GM18502 (cell line): ENCODE results near the gene STARD8.
"Not testable (repeated sequence)": the region's sequence is repeated elsewhere in the genome, so short reads cannot be mapped to it uniquely, and the experiment has no call there.

Experiments used
- ATAC-seq: cut with Tn5 transposase; IDR thresholded peaks from one replicate; pipeline ENCODE4 v1.9.1; 2021; ENCODE audit warnings: mild to moderate bottlenecking; ENCODE audit not compliant: unreplicated experiment, poor library complexity

STARD8 gene

DNA sequence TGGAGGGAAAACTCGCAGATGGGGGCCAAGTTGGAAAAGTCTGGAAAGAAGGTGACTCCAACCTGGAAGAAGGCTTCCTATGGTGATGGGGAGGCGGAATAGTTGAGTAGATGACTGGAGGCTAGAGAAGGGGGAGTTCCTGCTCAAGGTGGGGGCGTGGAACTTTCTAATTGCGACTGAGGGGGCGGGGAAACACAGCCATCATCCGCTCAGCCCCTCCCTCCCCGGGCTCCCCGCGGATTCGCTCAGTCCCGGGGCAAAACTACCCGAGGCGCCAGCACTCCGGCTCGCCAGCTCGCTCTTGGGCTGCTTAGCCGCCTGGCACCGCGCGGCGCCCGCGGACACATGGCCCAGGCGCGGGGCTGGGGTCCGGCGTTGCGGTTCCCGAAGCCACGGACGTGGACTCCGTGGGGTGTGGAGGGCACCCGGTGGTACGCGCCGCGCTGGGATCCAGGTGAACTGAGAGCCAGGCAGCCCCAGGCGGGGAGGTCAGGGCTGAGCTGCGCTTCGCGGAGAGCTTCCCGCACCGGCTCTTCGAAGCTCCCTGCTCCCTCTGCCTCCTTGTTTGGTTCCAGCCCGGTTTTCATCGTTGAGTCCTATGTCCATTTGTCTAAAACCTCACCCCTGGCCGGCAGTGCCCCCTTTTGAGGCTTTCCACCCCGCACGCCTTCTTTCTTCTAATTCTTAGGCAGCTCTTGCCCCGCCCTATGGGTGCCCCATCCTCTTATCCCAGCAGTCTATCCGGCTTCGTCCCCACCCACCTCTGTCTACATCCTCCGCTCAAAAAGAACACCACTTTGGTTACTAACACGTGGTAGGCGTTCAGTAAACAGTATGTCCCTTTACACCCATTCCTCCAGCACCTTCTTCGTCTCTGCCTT lies 38.9 kb downstream of the STARD8 start:
- no peak for ATAC-seq

DNA sequence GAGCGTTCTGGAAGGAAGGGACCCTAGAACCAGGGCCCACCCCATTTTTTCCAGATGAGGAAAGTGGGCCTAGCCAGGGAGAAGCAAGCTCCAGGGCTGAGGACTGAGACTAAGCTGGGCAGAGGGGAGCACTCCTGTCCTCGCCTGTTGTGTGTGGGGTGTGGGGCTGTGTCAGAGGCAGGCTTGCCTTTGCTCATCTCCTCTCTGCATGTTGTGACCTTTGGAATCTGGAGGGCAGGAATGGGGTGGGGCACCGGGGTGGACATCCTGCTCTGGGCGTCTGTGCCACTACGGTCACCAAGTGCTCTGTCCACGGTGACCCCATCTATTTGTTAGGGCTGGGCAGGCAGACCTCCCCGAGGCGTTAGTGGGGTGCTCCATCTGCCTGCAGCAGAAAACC lies 41.5 kb downstream of the STARD8 start:
- not testable (repeated sequence) for ATAC-seq

DNA sequence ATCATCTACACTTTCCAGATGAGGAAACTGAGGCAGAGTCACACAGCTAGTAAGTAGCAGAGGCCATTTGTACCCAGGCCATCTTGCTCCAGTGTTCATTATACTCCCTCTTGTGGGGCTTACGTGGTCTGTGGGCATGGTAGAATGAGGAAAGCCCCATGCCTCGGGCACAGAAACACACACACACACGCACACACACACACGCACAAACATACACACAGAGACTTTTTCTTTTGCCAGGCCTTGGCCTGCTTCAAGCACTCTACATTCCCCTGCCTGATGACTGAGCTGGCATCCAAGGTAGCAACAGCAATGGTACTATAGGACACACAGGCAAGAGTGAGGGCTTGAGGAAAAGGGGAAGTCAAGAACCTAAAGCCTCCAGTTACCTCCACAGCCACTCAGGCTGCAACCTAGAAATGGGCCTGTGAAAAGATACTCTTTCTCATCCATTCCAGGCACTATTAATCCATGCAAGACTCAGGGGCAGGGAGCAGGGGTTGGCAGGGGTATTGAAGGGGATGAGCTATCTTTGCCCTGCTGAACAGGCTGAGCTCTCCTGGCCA lies 43.6 kb downstream of the STARD8 start:
- no peak for ATAC-seq

DNA sequence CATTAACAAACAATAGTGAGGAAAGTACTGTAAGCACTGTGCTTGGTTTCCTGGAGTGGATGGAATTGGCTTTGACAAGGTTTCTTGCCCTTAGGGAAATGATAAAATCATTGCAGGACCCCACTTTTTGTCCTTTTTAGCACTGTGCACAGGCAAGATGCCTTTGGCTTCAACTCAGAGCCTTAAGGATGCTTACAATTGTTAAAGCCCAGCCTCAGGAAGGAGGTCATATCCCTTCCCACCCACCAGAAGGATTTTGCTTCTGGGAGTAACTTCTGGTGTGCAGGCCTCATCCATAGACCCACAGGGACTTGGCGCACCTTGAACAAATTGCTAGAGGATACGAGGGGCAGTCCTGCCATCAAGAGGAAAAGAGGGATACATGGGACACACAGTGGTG lies 44.5 kb downstream of the STARD8 start:
- ATAC-seq: no peak

DNA sequence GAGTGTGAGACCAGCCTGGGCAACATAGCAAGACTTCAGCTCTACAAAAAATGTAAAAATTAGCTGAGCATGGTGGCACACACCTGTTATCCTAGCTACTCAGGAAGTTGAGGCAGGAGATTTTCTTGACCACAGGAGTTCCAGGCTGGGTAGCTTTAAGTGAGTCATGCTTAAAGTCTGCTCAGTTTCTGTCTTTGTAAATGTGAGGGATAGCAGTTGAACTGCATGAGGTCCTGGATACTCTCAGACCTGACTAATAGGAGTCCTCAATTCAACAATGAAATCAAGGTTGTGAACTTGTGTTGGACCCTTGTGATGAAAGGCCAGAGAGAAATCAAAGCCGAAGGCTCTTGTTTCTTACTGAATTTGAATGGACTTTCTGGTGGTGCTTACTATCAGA lies 45.2 kb downstream of the STARD8 start:
- no peak for ATAC-seq

DNA sequence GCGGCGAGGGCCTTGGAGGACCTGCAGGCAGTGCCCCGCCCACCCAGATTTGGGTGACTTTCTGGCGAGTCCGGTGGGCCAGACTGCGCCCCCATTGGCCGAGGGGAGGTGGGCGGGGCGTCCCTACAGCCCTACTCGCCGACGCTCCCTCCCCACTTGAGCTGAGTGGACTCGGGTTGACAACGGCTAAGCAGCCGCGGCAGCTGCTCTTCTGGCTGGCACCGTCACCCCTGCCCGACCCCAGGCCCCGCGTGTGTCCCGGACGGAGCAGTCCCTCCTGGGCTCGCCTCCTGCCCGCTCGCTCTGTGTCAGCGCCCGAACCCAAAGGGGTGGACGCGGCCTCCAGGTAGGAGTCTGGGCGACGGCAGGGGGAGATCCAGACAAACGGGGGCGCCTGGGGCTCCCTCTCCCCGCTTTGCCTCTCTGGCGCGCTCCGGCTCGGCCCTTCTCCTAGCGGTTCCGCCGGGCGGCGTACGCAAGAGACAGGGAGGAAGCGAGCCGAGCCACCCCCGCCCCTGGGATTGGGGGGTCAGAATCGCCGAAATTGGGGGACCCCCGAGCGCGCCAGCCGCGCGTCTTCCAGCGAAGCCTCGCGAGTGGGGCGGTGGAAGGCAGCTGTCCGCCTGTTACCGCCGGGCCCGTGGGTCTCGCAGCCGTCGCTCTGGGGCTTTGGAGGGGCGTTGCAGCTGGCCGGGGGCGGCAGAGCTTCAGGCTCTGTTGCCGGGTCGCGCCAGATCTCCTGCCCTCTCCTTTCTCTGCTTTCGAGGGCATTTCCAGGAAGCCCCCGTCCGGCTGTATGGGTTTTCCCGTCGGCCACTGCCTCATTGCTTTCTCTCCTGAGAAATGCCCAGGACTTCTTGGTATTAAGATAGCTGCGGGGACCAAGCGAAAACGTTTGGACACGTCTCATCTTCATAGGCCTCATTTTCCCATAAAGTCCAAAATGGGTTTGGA lies 46.3 kb downstream of the STARD8 start:
- peak; percentile 58 for ATAC-seq

DNA sequence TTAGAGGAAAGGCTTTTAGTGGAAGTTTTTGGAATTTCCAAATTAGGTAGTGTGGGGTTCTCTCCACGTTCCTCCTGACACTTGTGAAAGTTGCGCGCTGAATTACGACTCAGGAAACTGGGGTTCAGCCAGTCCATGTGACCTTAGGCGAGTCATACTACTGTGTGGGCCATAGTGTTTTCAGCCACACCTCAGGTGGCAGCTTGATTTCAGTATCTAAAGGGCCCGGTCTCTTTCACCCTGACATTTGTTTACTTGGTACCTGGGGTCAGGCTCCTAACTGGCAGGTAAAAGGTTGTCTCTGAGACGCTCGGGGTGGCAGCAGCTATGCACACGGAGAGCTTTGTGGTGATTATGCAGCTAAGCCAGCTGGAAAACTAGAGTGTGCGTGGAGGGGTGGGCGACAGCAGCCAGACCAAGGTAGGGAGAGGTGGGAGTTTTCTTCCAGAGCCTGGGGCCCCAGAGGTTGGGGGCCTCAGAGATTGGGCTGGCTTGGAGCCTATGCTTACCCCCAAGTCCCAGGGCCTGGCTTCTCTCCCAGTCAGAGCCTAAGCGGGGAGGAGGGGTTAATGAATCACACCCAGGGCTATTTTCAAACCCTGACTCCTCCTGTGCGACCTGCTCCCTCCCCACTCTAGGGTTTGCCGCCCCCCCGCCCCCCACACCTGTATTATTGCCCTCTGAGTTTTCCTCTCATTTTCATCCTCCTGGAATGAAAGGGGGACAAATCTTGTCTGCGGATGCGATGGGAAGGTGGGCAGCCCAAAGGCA lies 47.2 kb downstream of the STARD8 start:
- peak; percentile 39 for ATAC-seq

DNA sequence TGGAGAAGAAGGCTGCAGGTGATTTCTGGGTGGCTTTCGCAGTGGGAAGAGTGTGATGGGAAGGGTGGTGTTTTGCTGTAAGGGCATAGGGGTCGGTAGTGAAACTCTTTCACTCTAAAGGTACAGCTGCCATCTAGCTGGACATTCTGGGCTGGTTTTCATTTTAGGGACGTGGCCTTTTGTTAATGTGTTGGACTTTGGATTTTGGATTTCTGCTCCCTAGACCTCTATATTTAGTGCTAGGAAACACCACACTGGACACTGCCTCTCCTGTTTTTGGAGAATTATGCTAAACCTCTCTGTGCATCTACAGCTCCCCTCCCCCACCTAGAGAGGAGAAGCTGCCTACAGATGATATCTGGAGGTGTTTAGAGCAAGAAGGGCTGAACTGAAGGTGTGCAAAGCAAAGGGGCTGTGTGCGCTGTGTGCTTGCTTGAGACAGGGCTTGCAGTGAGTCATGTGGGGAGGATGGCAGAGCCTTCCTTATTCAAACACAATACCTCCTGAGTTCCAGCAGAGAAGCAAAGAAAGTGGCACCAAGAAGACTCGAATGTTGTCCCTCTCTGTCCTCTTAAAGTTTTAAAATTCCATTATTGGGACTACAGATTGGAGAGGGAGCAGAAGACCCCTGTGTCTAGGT lies 47.9 kb downstream of the STARD8 start:
- no peak for ATAC-seq

DNA sequence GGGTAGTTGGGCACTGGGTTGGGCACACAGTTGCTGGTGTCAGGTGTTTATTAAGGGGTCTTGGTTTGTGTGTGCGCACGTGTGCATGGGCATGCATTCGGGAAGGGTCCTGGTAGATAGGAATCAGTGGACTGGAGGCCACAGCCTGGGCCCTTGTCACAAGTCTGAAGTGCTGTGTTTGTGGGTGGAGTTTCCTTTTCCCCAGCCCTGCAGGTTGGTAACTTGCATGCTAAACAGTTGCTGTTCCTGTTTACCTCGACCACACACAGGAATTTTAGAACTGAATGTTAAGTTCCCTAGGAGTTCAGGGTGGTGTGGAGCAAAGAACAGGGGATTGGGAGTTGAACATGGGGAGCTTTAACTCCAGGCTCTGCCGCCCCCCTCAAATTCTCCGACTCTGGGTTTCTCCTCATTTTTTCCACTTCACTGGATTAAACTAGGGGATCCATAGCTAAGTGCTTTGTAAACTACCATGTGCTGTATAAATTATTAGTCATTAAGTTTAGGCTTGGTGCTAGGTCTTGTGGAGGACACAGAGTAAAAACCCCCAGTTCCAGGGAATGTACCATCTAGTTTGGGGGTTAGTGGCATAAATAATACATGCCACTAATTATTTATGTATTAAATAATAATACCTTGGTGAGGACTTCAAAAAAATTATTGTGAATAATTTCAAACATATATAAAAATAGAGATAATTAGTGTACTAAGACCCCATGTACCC lies 49.0 kb downstream of the STARD8 start:
- no peak for ATAC-seq

DNA sequence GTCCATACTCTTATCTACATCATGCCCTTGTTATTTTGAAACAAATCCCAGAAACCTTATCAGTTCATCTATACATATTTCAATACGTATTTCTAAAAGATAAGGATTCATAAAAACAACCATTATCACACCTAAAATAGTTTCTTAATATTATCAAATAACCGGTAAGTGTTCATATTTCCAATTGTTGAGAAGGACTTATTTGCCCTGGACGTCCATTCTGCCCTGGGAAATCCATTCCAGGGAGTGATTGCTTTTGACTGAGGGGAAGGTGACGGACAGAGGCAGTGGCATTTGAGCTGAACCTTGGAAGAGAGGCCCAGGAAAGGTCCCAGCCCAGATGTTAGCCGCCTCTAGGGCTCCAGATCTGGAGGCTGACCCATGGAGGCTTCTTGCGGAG lies 49.6 kb downstream of the STARD8 start:
- ATAC-seq: no peak

DNA sequence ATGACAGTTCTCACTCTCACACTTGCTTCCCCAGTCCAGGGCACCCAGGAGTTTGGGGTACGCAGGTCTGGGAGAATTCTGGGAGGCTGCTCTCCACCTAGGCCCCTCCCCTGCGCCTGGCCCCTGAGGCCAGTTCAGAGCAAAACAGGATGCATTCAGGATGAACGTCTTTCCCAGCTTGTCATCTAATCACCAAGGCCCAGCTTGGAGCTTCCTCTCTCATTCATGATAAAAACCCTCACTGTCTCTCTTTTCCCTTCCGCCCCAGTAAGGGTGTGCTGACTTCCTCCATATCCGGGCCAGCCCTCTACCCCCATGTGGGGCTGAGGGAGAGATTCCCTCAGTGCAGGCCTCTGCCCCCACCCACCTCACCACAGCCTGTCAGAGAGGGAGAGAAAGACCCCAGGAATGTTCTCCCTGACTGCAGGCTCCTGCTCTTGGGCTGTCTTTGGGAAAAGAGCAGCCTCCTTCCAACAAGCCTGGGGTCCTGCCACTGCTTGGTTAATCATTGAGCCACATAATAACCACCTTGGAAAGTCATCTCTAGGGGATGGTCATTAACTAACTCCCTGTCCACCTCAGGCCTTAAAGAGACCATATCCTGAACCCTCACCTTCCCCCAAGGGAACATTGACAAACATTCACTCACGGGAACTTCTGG lies 50.1 kb downstream of the STARD8 start:
- ATAC-seq: no peak

DNA sequence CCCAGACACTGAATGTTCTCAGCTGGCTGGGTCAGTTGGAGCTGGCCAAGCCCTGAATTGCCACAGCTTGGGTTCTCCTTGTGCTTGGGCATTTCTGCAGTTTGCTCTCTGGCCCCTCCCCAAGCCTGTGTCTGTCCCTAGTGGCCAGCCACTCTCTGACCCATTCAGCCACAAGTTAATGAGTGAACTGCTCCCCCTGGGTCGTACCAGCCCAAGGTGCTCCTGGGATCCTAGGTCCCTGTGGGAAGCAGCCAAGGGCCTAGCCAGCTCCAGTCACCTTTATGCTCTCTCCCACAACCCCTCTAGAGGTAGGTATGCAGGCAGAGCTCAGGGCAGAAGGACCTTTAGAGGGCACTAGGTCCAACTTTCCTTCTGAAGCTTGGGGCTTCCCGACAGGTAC lies 51.5 kb downstream of the STARD8 start:
- no peak for ATAC-seq

DNA sequence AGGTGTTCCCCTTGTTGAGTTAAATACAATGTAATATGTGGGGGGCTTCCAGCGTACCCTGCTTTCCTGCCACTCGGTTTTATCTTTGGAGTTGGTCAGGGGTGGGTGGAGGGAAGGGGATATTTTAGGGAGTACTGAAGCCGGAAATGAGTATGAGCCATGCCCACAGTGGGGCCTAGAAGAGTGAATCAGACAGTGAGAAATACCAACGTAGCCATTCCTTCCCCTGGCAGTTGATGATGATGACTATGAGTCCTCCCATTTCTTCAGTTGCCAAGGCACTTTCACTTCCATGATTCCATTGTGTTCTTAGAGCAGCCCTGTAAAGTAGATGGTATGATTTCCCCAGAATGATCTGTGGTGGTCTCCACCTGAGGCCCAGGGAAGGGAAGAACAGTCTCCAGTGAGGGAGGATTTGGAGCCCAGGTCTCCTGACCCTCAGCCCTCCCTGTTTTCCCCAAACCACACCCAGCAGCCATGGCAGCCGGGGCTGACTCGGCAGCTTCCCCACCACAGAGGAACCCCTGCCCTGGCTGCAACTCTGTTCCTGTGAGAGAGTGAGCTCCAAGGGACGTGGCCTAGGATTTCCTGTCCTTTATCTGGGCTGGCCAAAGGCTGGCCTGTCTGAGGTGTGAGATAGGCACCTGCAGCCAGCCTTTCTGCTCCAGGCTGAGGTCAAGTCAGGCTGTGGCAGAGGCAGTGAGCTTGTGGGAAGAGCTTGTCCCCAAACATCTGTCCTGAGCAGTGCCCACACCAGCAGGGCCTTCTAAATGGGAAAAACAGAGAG lies 52.7 kb downstream of the STARD8 start:
- no peak for ATAC-seq

DNA sequence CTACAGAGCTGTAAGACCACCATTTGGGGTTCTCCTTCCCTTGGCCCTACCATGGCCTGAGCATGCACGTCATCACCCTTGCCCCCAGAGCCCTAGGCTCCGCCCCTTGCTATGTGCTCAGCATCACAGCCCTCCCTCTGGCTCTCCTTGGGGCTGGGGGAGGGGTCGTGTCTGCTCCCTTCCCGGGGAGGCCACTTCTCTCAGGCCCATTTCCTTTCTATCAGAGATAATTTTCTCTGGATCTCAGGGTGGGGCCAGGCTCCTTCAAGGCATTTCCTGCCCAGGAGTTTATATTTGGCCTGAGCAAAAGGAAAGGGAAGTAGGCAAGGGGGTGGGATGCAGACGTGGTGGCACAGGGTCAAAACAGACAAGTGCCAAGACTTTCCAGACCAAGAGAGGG lies 55.9 kb downstream of the STARD8 start:
- no peak for ATAC-seq

DNA sequence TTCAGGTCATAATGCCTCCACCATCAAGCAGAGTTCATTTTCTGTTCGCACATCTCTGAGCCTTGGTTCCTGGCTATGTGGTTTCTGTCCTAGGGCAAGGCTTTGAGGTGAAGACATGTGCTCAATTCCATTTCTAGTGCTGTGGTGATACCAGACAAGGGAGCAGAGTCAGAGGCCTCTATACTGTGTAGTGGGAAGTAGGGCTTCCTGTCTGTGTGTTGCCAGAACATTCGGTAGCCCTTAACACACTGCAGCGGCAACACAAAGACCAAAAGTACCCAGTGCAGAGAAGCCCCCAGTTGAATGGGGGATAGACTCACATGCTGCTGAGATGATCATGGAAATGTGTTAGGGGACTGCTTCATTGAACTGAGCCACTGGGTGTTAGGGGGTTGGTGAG lies 56.4 kb downstream of the STARD8 start:
- no peak for ATAC-seq

DNA sequence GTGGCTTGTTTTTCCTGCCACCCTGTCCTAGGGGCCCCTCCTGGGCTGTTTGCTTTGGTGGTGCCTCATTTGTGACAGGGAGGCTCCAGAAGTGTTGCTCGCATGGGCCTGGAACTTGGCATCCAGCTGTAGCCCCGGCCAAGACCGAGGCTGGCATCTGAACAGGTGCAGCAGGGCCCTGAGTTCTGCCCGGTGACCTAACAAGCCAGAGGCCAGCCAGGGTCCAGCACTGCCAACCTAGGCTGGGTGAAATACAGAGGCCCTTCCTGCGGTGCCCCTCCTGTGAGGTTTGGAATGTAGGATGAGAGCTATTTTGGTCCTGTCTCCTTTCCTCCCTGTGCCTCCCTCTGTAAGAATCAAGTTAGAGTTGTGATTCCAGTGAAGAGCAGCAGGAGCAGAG lies 58.5 kb downstream of the STARD8 start:
- ATAC-seq: no peak

DNA sequence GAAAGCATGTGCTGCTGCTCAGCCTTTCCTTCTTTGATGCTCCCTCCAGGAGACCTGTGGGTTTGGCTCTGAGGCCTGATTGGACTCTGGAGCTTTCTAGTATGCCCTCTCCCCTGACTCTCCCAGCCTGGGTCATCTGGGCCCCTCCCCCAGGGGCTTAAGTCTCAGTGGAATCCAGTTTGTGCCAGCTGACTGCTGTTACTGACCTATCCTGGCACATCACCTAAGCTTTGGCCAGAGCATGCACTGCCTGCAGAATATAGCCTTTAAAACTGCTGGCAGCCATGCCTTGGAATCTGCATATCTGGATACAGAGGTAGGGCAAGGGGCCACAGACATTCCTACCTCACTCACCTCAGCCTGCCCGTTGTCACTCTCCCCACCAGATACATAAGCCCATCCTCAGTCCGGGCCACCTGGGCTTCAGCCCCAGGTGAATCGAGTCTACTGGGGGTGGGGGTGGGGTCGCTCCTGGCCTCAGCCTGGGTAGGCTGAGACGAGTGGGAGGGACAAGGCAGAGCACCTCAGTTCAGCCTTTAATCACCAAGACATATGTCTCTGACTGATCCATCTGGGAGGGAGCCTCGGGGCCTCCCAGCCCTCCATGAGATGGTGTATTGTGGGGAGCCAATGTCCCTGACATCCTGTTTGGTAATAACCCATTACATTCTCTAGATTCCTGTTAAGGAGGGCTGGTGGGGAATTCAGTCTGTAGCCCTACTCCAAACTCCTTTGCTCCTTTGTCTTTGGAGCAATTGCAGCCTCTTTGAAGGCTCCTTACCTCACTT lies 61.2 kb downstream of the STARD8 start:
- ATAC-seq: no peak
